PC-9 (cell line): ENCODE measurements around the gene ERGIC1.

ENCODE experiments used
- EZH2 ChIP-seq: fragments of 200-600 bp; sonication (generic); IDR thresholded peaks from 2 replicates; pipeline ENCODE4 v1.8.0; 2017; ENCODE audit warnings: antibody characterized with exemption, low read depth
- TF ChIP-seq, protein P1 (sequence below): fragments of 200-600 bp; sonication (generic); conservative IDR thresholded peaks from 2 replicates; pipeline ENCODE4 v1.6.1; 2017; ENCODE audit warnings: mixed run types, antibody characterized with exemption, mild to moderate bottlenecking, moderate library complexity

DNA sequence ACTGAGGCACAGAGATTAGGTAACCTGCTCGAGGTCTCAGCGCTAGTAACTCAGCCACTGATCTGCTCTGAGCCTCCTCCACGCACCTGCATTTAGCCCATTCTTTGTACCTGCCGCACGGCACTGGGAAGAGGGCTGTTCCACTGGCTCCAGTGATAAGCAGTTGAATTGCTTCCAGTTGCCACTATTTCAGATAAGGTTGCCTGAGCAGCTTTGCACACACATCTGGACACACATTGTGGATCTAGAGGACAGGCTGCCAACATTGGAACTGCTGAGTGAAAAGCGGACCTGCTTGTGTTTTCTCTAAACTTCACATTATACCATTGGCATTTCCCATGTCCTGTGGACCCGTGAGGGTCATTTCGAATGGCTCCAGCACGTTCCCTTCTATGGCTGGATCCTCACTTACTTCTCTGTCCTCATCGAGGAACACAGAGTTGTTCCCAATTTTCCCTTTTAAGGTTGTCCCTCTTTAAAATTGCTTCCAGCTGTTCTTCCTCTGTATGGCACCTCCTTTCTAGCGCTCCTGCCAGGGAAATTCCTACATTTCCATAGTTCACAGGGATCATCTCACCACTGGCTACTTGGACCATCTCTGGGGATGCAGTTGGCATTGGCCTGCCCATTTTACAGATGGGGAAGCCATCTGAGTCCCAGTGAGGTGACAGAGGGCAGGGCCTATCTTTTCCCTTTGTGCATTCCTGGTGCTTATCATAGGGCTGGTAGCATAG, 79.2 kb downstream of the ERGIC1 start:
- TF ChIP-seq, protein P1, sequence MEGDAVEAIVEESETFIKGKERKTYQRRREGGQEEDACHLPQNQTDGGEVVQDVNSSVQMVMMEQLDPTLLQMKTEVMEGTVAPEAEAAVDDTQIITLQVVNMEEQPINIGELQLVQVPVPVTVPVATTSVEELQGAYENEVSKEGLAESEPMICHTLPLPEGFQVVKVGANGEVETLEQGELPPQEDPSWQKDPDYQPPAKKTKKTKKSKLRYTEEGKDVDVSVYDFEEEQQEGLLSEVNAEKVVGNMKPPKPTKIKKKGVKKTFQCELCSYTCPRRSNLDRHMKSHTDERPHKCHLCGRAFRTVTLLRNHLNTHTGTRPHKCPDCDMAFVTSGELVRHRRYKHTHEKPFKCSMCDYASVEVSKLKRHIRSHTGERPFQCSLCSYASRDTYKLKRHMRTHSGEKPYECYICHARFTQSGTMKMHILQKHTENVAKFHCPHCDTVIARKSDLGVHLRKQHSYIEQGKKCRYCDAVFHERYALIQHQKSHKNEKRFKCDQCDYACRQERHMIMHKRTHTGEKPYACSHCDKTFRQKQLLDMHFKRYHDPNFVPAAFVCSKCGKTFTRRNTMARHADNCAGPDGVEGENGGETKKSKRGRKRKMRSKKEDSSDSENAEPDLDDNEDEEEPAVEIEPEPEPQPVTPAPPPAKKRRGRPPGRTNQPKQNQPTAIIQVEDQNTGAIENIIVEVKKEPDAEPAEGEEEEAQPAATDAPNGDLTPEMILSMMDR: no peak
- no peak for TF ChIP-seq EZH2
